DMS 273 treated with DMSO at 0.1 percent for 48 hours (cell line): ENCODE data around the gene NSDHL.
A peak's percentile ranks its signal among the peaks of the same experiment; 100 is the strongest.
"Not testable (repeated sequence)": the region's sequence is repeated elsewhere in the genome, so short reads cannot be mapped to it uniquely, and the experiment has no call there.

Source experiments
- DNase-seq: peaks from one replicate; lab custom pipeline; 2025; lab: John Stamatoyannopoulos, UW

Gene NSDHL

DNA sequence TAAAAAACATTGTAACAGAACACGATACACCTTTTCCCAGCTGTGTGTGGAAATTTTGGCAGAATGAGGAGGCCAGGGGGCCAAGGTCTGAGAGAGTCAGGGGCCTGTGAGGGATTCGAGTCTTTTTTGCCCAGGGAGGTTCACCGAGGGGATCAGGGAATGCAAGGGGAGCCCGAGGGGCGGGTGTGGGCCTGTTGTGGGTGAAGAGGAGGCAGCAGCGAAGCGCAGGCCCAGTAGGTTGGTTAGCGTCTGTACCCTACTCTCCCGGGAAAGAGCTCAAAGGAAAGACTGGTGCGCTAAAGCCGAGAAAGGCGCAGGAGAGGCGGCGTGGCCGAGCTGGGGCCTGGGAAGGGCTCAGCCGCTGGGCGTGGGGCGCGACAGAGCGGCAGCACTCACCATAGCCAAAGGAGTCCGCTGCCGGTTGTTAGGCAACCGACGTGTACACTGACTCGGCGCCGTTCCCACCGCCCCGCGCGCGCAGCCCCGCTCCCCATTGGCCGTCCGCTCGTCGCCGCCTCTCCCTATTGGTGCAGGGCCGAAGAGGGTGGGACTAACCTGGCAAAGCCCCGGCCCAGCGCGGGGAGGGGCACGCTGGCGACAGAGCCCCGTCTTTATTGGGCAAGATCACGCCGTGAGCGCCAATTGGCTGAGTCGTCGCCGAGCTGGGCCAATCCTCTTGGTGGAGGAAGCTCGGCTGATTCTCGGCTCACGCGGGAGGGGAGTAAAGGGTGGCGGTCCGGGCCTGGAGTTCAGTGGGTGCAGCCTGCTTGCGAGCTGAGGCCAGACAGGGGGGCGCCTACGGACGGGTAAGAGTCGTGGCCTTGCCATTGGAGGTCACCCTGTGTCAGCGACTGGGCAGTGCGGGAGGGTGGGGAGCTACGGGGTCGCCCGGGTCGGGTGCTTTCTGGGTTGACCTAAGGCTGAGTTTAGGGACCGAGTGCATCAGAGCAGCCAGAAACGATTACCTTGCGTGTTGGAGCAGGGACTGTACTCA lies at the start of gene NSDHL, which contains the start of gene CETN2:
Gene NSDHL (plus strand): TSS at position 752 of the 994 bp plus-strand sequence. CDS start 15,262 bp downstream, outside the sequence.
Gene CETN2 (minus strand): TSS at position 446 of the 994 bp plus-strand sequence. CDS start 47 bp downstream, at position 399.
- peak; percentile 89 for DNase-seq

DNA sequence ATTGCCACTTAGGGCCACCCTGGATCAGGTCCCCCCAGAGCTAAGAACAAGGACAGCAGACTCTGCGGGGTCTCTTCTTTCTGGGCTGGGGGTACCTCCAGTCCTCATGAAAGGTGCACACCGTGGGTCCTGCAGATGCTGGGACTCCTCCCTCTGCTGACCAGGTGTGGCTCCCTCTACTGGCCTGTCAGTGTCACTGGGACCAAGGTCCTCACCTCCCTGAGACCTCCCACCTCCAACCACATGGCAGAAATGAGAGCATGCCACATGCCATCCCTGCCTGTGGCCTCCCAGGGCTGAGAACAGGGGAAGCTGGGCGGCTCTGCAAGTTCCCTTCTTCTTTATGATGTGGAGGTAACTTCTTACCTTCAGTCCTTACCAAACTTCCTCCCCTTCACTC lies 43.8 kb upstream of the NSDHL start:
- DNase-seq: not testable (repeated sequence)

DNA sequence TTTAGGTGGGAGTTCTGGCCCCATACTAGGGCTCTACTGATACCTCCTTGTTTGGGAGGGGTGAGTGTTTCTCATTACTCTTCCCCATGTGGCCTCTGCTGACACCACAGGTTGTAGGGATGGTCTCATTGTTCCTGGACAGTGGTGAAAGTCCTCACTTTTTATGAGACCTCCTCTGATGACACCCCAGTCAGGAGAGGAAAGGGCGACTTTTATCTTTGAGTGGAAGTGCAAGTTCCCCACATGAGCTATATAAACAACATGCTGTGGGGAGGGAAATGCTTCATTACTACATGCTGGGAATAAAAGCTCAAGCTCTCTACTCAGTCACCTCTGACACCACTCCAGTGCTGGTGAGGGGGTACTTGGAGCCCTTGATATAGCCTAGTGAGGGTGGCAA lies 31.9 kb upstream of the NSDHL start:
- no peak for DNase-seq

DNA sequence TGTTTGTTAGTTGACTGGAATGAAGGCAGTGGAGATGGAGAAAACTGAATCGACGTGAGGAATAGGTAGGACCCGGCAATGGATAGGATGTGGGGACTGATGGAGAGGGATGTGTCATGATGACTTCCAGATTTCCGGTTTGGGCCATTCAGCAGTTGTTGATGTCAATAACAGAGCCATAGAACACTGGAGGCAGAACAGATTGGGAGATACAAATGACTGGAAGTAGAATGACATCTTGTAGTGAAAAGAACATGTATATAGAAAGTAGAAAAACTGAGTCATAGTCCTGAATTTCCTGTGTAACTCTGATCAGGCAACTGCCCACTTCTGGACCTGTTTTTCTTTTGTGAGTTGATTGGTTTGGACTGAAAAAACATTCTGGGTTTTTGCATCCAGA lies 24.8 kb upstream of the NSDHL start:
- DNase-seq: no peak

DNA sequence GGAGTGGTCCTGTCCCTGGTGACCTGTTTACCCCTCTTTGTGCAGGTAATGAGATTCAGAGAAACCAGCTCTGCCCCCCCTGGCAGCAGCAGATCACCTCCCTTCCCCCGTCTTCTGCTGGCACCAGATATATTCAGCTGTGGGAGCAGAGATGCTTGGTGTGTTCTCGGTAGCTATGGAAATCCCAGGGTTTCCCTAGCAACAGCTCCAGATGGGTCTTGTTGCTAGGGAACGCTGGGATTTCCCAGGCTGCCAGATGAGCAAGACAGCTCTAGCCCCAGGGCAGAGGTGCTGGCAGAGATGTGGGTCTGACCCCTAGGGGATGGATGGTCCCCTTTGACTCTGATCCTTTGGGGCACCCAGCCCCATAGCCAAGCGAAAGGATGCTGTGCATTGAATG lies 20.5 kb upstream of the NSDHL start:
- no peak for DNase-seq

DNA sequence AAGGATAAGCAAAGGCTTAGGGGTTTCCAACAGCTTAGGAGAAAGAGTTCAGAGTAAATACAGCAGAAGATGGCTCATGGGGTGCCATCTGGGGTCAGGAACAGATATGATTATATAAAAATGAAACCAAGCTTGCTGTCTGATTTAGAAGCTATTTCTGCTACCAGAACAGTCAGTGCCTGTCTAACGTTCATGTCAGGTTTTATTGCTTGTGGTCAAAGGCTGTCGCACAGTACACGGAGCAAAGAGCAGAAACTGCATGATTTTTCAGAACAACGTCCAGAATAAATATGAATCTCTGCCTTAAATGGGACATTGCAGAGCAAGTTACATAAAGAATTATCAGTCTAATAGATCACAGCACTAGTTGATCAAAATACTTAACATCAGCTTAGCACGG lies 17.7 kb upstream of the NSDHL start:
- DNase-seq: no peak

DNA sequence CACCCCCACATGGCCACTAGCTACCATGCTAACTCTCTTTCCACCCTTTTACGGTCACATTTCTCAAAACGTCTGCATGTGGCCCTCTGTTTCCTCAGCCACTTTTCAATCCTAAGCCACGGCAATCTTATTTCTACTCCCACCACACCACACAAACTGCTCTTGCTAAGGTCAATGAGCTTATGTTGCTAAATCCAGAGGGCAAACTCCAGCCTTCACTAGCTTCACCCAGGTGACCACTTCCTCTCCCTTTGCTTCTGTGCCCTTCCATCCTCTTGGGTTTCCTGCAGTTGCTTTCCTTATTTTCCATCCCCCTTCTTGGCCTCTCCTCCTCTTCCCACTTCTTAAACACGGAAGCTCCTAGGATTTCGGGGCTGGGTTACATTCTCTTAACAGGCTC lies 16.8 kb upstream of the NSDHL start:
- no peak for DNase-seq

DNA sequence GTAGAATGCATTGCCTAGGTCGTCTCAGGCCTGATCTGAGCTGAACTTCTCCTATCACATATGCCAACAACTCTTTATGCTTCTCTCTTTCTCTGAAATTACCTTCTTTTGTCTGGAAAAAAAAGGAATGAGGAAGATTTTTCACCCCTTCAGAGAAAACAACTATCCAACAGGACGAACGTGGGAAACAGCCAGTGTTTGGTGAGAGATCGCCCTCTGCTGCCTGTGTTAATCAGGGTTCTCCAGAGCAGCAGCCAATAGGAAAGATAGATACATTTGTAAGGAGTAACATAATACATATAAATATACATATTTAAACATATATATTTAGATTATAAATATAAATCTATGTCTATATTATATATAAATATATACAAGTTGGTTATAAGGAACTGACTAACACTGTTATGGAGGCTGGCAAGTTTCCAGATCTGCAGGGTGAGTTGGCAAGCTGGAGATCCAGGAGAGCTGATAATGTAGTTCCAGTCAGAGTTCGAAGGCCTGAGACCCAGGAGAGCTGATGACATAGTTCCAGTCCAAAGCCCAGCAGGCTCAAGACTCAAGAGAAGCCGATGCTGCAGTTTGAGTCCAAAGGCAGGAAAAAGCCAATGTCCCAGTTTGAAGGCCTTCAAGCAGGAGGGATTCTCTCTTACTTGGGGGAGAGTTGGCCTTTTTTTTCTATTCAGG lies 13.6 kb upstream of the NSDHL start:
- DNase-seq: peak; percentile 13

DNA sequence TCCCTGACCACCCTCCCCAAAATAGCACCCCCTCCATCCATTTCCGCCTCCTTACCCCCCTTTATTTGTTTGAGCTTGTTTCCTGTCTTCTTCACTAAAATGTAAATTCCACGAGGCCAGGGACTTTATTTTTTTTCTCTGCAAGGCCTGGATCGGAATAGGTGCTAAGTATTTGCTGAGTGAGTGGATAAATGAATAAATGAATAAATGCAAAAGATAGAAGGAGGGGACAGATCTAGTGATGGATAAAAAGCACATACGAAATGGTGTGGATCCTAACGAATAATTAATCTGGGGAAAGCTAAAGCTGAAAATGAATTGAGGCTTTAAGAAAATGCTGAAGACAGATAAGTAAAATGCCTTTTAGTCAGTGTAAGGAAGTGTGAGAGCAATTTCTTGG lies 12.5 kb upstream of the NSDHL start:
- DNase-seq: no peak

DNA sequence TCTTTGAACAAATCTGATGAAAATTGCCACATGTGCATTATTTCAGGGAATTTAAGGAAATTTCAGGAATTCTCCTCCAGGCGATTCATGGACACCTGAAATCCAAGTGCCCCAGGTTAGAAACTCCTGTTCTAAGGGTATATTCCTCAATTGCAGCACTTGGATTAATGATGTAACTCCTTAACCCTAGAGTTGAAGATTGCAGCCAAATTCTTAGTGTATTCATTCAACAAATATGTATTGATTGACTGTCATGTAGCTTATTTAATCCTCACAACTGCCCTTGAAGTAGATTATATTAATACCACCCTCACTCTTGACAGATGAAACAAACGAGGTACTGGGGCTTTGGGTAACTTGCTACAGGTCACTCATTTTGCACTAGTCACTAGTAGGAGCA lies 11.6 kb upstream of the NSDHL start:
- no peak for DNase-seq

DNA sequence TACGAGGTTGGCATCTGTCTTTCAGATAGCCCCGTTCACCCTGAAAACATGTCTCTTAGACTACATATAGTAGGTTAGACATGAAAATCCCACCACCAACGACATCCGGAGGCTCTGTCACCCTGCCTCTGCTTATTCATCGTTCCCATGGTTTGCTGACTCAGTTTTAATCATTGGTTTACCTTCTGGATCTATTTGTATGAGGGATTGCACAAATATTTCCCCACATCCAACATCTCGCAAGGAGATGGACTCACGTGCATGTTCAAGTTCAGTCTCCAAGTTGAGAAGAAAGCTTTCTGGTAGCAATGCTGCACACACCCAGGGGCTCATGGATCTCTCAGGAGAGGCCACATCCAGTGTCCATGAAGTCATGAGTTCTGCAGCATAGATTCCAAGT lies 11.1 kb upstream of the NSDHL start:
- DNase-seq: no peak

DNA sequence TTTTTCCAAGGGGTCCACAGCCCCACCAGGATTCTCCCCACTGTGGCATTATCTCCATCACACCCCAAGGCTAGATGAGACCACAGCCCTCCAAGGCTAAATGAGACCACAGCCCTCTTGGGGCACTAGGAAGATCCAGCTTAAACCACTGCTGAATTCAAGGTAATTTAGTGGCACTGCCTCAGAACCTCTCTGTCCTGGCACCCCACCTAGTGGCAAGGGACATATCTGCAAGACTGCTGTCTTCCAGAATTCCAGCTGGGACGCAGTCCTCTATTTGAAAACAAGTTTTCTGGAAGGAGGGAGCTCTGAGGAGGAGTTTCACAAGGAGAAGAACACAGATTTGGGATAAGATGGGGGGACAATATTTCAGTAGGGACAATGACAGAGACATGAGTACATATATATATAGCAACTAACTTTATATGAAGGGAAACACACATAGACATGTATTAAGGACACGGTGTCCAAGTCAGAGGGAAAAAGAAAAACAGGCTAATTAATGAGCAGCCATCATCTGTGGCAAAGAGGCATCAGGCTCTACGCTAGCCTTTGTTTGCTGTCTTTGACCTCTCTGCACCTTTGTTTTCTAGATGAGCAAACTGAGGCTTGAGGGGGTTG lies 9.6 kb upstream of the NSDHL start:
- peak; percentile 29 for DNase-seq

DNA sequence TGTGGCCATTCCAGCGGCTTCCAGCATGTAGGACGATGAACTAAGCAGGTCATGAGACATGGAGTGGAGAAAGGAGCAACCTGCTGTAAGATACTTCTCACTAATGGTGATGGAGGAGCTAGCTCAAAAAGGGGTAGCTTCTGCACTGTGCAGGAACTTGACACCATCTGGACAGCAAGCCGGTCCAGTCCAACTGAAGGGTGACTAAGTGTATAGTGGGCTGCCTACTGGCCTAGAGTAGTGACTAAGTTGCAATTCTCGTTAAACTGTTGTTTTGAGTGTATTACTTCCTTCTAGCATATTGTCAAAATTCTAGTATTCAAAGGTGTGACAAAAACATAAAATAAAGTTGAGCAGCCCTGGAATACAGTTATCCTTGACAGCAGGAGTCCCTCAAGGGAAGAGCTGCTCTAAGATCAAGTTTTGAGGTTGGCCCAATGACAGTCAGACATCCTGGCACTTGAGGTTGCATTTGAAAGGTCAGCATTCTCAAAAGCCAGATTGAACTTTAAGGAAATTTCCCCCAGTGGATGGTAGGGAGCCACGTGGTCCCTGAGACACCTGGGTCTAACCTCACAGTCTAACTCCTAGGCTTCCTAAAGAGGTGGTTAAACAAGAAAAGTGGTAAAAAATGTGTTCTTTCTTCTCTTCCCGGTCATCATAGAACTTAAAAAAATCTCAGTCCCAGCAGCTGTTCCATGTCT lies 8.3 kb upstream of the NSDHL start:
- DNase-seq: no peak

DNA sequence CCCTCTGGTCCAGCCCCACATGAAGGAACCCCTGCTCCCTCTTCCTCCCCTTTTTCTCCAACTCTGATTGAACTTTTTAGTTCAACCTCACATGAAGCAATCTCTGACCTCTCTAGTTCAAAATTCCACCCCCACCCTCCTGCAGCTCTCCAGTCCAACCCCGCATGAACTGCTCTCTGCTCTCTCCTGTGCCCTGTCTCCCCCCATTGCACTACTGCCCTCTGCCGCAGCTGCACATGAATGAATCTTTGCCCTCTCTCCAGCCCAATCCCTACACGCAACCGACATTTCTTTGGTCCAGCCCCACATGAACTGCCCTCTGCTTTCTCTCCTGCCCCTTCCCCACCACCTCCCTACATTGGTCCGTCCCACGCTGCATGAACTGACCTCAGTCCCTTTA lies 7.2 kb upstream of the NSDHL start:
- no peak for DNase-seq

DNA sequence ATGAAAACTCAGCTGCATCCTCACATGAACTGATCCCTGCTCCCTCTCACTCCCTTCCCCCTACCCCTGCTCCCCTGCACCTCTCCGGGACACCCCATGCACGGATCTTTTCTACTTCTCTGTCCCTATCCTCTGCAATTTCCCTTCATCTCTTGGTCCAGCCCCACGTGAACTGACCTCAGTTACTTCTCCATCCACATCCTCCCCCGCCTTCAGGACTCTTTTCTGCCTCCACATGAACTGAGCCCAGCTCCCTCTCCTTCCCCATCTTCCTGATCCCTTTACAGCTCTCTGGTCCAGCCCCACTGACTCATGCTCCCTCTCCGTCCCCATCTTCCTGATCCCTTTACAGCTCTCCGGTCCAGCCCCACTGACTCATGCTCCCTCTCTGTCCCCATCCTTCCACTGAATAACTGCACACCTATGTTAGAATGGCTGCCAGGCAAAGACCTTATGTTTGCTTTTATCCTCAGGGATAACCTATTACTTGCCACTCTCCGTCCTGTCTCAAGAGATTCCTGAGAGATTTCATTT lies 6.0 kb upstream of the NSDHL start:
- DNase-seq: no peak

DNA sequence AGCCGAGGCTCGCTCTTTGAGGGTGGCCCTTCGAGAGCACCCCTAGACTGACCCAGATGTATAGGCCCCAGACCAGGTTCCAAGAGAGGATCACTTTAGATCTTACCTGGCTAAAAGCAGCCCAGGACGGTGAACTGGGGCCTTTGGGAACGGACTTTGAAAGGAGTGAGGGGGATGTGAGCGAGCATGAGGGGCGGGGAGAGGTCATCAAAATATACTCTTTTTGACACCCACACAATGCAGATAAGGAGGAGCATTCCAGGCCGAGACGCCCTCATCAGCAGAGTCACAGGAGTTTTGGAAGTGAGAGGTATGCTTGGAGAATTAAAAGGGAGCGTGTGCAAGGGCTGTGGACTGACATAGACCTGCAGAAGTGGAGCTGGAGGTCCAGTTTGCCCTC lies 528 bp downstream of the NSDHL start:
- DNase-seq: no peak

DNA sequence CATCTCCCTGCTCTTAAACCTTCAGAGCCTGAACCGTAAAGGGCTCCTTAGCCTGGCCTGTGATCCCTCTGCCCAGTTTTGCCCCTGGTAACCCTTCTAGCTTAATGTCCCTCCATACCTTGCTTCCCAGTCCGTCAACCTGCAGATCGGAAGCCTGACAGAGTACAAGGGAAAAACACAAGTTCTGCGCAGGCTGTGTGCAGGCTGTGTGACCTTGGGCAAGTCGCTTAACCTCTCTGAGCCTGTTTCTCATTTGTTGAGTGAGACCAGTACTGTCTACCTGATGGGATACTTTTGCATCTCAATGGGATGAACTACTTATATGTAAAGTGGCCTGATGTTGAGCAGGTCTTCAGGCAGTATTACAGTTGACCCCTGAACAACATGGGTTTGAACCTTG lies 1.7 kb downstream of the NSDHL start:
- DNase-seq: no peak

DNA sequence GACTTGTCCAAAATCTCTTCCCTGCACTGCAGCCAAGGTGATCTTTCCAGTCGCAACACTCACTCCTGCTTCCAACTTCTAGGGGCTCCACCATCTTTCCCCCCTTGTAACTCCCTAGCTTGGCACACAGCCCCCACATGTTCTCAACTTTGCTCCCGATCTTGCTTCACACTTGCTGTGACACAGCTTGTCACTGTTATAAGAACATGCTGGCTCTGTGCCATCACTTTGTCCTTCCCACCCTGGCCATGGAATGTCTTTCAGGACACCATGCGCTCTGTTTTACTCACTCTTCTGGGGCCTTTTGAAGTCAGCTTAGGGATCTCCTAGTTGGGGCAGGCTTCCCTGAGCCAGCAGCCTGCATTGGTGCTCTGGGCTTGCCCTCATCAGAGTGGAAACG lies 2.5 kb downstream of the NSDHL start:
- DNase-seq: no peak

DNA sequence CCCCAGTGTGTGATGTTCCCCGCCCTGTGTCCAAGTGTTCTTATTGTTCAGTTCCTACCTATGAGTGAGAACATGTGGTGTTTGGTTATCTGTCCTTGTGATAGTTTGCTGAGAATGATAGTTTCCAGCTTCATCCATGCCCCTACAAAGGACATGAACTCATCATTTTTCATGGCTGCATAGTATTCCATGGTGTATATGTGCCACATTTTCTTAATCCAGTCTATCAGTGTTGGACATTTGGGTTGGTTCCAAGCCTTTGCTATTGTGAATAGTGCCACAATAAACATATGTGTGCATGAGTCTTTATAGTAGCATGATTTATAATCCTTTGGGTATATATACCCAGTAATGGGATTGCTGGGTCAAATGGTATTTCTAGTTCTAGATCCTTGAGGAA lies 4.6 kb downstream of the NSDHL start:
- DNase-seq: not testable (repeated sequence)

DNA sequence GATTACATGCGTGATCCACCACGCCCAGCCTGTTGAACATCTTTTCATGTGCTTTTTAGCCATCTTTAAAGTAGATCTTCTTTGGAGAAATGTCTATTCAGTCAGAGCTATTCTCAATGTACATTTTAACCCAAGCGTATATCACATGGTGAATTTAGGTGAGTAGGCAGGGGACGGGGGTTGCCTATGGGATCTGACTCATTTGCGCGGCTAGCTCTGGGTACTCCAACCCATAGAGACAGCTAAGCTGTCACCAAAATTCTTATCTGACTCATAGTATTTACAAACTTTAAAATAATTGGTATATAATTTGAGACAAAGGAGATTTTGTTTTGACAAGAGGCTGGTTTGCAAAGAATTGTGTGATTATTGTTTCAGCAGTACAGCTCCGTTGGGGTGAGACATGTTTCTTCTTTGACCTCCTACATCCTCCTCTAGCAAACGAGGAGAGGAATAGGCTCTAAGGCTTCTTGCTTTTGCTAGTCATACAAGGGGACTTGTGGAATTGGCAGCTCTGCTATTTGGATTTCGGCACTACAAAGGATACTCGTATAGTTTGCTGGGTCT lies 12.0 kb downstream of the NSDHL start:
- DNase-seq: no peak

DNA sequence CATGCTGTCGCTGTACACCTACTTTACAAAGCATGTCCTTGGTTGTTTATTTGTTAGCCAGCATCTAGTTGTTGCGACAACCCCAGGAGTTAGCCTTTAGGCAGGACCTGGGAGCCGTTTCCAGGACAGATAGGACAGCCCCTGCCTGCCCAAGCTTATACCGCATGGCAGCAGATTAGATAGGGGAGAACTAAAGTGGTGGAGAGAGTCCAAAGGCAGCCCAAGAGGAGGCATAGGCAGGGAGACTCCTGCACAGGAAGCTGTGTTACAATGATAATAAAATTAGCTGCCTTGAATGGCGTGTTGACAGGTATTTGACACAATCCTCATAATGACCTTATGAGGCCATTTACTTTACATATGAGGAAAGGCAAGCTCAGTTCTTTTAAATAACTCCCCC lies 13.0 kb downstream of the NSDHL start:
- no peak for DNase-seq
